HepG2 (cell line): Measurements from ENCODE around the gene ORC3. TPM values are rescaled to one million over a fixed set of nuclear protein-coding genes. Genes with fewer than 3 reads are reported as not detected.
A peak's percentile ranks its signal among the peaks of the same experiment; 100 is the strongest.

ENCODE experiments used
- AGO2 ChIP-seq: fragments of 200-400 bp; formaldehyde crosslinking; optimal IDR thresholded peaks from 2 replicates; pipeline ENCODE3; 2017; ENCODE audit warnings: mild to moderate bottlenecking, low read depth, low read length, moderate library complexity
- AHR ChIP-seq: IDR thresholded peaks from 2 replicates; pipeline ENCODE4 v1.6.1; 2018; ENCODE audit warnings: missing genetic modification reagents, missing compliant biosample characterization
- CSRNP1 ChIP-seq: sonication (generic); formaldehyde crosslinking; IDR thresholded peaks from 2 replicates; pipeline ENCODE4 v1.8.1; 2023; ENCODE audit warnings: mild to moderate bottlenecking, missing genetic modification reagents
- DRAP1 ChIP-seq: IDR thresholded peaks from 2 replicates; pipeline ENCODE4 v1.6.1; 2016; ENCODE audit warnings: missing genetic modification reagents, missing compliant biosample characterization
- HMGA1 ChIP-seq: sonication (generic); formaldehyde crosslinking; conservative IDR thresholded peaks from 2 replicates; pipeline ENCODE4 v1.4.0; 2020; ENCODE audit warnings: missing genetic modification reagents
- HNRNPL ChIP-seq: fragments of 200-400 bp; formaldehyde crosslinking; IDR thresholded peaks from 2 replicates; pipeline ENCODE4 v1.6.1; 2017; ENCODE audit warnings: mild to moderate bottlenecking, low read depth, low read length
- KIAA2018 ChIP-seq: sonication (generic); formaldehyde crosslinking; IDR thresholded peaks from 2 replicates; pipeline ENCODE4 v1.5.0; 2020; ENCODE audit warnings: mild to moderate bottlenecking, missing genetic modification reagents, borderline replicate concordance
- MEIS2 ChIP-seq: sonication (generic); formaldehyde crosslinking; IDR thresholded peaks from 2 replicates; pipeline ENCODE4 v1.9.0; 2021; ENCODE audit warnings: mild to moderate bottlenecking, missing genetic modification reagents
- NR1H2 ChIP-seq: sonication (generic); formaldehyde crosslinking; IDR thresholded peaks from 2 replicates; pipeline ENCODE4 v1.8.1; 2022; ENCODE audit warnings: low read depth, missing genetic modification reagents, borderline replicate concordance
- SSRP1 ChIP-seq: IDR thresholded peaks from 2 replicates; pipeline ENCODE4 v1.6.1; 2016; ENCODE audit warnings: control low read depth
- TRIM24 ChIP-seq: sonication (generic); formaldehyde crosslinking; IDR thresholded peaks from 2 replicates; pipeline ENCODE4 v1.8.0; 2022; ENCODE audit warnings: mild to moderate bottlenecking, missing genetic modification reagents
- ZBTB10 ChIP-seq: sonication (generic); formaldehyde crosslinking; IDR thresholded peaks from 2 replicates; pipeline ENCODE4 v1.4.0; 2020; ENCODE audit warnings: missing genetic modification reagents, borderline replicate concordance
- ZC3H13 ChIP-seq: sonication (generic); formaldehyde crosslinking; IDR thresholded peaks from 2 replicates; pipeline ENCODE4 v1.8.1; 2023; ENCODE audit warnings: mild to moderate bottlenecking, missing genetic modification reagents, moderate library complexity
- ZNF354B ChIP-seq: sonication (generic); formaldehyde crosslinking; IDR thresholded peaks from 2 replicates; pipeline ENCODE4 v1.8.0; 2022; ENCODE audit warnings: mild to moderate bottlenecking, missing genetic modification reagents
- ZNF569 ChIP-seq: sonication (generic); formaldehyde crosslinking; IDR thresholded peaks from 2 replicates; pipeline ENCODE4 v1.5.0; 2020; ENCODE audit warnings: mild to moderate bottlenecking, missing genetic modification reagents, moderate library complexity, borderline replicate concordance
- ZNF891 ChIP-seq: sonication (generic); formaldehyde crosslinking; IDR thresholded peaks from 2 replicates; pipeline ENCODE4 v1.5.0; 2020; ENCODE audit warnings: mild to moderate bottlenecking, missing genetic modification reagents
- ZSCAN21 ChIP-seq: sonication (generic); formaldehyde crosslinking; IDR thresholded peaks from 2 replicates; pipeline ENCODE4 v1.8.0; 2022; ENCODE audit warnings: mild to moderate bottlenecking, missing genetic modification reagents, moderate library complexity, borderline replicate concordance
- polyA plus RNA-seq, 8 experiments: library from polyadenylated mRNA; depleted of rRNA in 3 of 8; stranded (reverse) in 7 of 8; unstranded in 1 of 8; fragments of >200 nt; fragmentation: Illumina TruSeq in 4 of 8; extraction: Trizol in 4 of 8; gene quantifications; 2 replicates each; pipeline versions ENCODE4 v1.2.1 to v1.2.3, GENCODE V29; 2011 to 2016; ENCODE audit warnings: low read depth in 4 of 8, missing spikeins in 1 of 8, mixed read lengths in 1 of 8; ENCODE audit not compliant: insufficient read depth in 1 of 8
- total RNA-seq, 5 experiments: library from RNA; depleted of rRNA; stranded (reverse); fragments of >200 nt; fragmentation: Illumina TruSeq; extraction: Trizol; gene quantifications; 2 replicates each; pipeline ENCODE4 v1.2.3, GENCODE V29; 2016; ENCODE audit warnings: low read depth in 1 of 5

Gene ORC3
- total and polyA plus RNA-seq, 2 of the 13 experiments (the other 11 are each of a cell fraction or from before 2014, with no cell fraction given): 21.8 to 43.5 TPM

- TF ChIP-seq AGO2 (peak; percentile 96), NR1H2 (CRISPR knock-in tag) (no peak), ZC3H13 (CRISPR knock-in tag) (peak; percentile 73), ZNF569 (CRISPR knock-in tag) (no peak), CSRNP1 (CRISPR knock-in tag) (0 out of 2 replicates have a peak, but pooled peaks have one; percentile 3), KIAA2018 (CRISPR knock-in tag) (no peak), MEIS2 (CRISPR knock-in tag) (0 out of 2 replicates have a peak, but pooled peaks have one; percentile 8), ZBTB10 (peak; percentile 57; the same call in 1 of the 2 replicates), SSRP1 (CRISPR knock-in tag) (no peak), ZSCAN21 (CRISPR knock-in tag) (0 out of 2 replicates have a peak, but pooled peaks have one; percentile 42), HMGA1 (no peak), ZNF354B (no peak), AHR (CRISPR knock-in tag) (no peak), TRIM24 (CRISPR knock-in tag) (no peak), ZNF891 (CRISPR knock-in tag) (0 out of 2 replicates have a peak, but pooled peaks have one; percentile 6), HNRNPL (0 out of 2 replicates have a peak, but pooled peaks have one; percentile 10), DRAP1 (CRISPR knock-in tag) (no peak)
Observed at GRCh38 chr6:87701344-87701675, 111.4 kb downstream of the ORC3 start (continued).
